Measurements from ENCODE around the gene BCL10.

BCL10 gene

GRCh38 chr1:85245456-85245855 lies 31.0 kb downstream of the BCL10 start:
- no peaks in the 10 kb centered on the region for H3K4me1 ChIP-seq (ENCODE audit: low read depth, poor library complexity, severe bottlenecking)

GRCh38 chr1:85244271-85245061 lies 32.0 kb downstream of the BCL10 start:
- no peak overlapping the region for H3K4me2 ChIP-seq
- no peaks in the 10 kb centered on the region for H3K4me1 ChIP-seq (ENCODE audit: low read depth, poor library complexity, severe bottlenecking)
- no peak for TF ChIP-seq CTCF (conservative IDR thresholded peaks at IDR 0.05; ENCODE audit: low read depth, low read length)
- H4K20me1 ChIP-seq (ENCODE audit: insufficient read depth), result no peaks in the 10 kb centered on the region
- no peak overlapping the region for H3K9ac ChIP-seq
- H3K79me2 ChIP-seq (ENCODE audit: insufficient read depth, low read depth), result no peaks in the 10 kb centered on the region
- no peak overlapping the region for H3K4me3 ChIP-seq (IDR thresholded peaks at IDR 0.05; ENCODE audit: insufficient read depth, low read depth, low read length)
- no peaks in the 10 kb centered on the region for H3K27me3 ChIP-seq (ENCODE audit: insufficient read depth, low read depth)
- H3K36me3 ChIP-seq (ENCODE audit: insufficient read depth), result no peaks in the 10 kb centered on the region
- H3K27ac ChIP-seq, result no peak overlapping the region
- no peak overlapping the region for H2AFZ ChIP-seq (ENCODE audit: low read depth)

More at GRCh38 chr1:85245456-85245855, 31.0 kb downstream of the BCL10 start:
- H4K20me1 ChIP-seq (ENCODE audit: insufficient read depth), result no peaks in the 10 kb centered on the region
- no peaks in the 10 kb centered on the region for H3K79me2 ChIP-seq (ENCODE audit: insufficient read depth, low read depth)
- no peak overlapping the region for H3K4me2 ChIP-seq
- H3K4me3 ChIP-seq (IDR thresholded peaks at IDR 0.05; ENCODE audit: insufficient read depth, low read depth, low read length), result no peak overlapping the region
- H2AFZ ChIP-seq (ENCODE audit: low read depth), result no peak overlapping the region
- H3K36me3 ChIP-seq (ENCODE audit: insufficient read depth), result no peaks in the 10 kb centered on the region
- no peaks in the 10 kb centered on the region for H3K27me3 ChIP-seq (ENCODE audit: insufficient read depth, low read depth)
- no peak overlapping the region for H3K27ac ChIP-seq
- TF ChIP-seq CTCF (conservative IDR thresholded peaks at IDR 0.05; ENCODE audit: low read depth, low read length), result no peak
- no peak overlapping the region for H3K9ac ChIP-seq

GRCh38 chr1:85243372-85243771 lies 33.1 kb downstream of the BCL10 start:
- no peak for TF ChIP-seq CTCF (conservative IDR thresholded peaks at IDR 0.05; ENCODE audit: low read depth, low read length)
- H3K27ac ChIP-seq, result no peak overlapping the region

DNA sequence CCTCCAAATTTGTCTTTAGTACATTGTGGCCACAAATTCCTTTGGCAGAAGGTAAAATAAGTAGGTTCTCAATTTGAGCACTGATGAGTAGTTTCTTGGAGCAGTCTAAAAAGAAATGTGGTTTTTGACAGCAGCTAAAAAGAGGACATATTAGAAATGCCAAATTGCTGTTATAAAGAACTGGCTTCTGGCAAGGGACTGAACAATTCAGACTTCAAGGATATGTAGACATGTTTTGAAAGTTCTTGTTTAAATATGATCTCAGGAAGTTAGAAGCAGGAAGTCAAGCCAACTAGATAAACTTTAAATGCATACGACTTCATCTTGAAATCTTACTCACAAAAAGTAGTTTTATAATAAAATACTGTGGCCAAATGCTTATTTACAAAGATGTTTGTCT lies 35.8 kb downstream of the BCL10 start:
- no peak overlapping the region for H2AFZ ChIP-seq (ENCODE audit: low read depth)
- no peaks in the 10 kb centered on the region for H3K27me3 ChIP-seq (ENCODE audit: insufficient read depth, low read depth)

More at GRCh38 chr1:85243372-85243771, 33.1 kb downstream of the BCL10 start:
- H4K20me1 ChIP-seq (ENCODE audit: insufficient read depth), result no peaks in the 10 kb centered on the region
- H3K27me3 ChIP-seq (ENCODE audit: insufficient read depth, low read depth), result no peaks in the 10 kb centered on the region
- no peak overlapping the region for H3K4me2 ChIP-seq
- H3K36me3 ChIP-seq (ENCODE audit: insufficient read depth), result no peaks in the 10 kb centered on the region
- H3K79me2 ChIP-seq (ENCODE audit: insufficient read depth, low read depth), result no peaks in the 10 kb centered on the region
- no peak overlapping the region for H2AFZ ChIP-seq (ENCODE audit: low read depth)
- no peaks in the 10 kb centered on the region for H3K4me1 ChIP-seq (ENCODE audit: low read depth, poor library complexity, severe bottlenecking)
- no peak overlapping the region for H3K9ac ChIP-seq
- H3K4me3 ChIP-seq (IDR thresholded peaks at IDR 0.05; ENCODE audit: insufficient read depth, low read depth, low read length), result no peak overlapping the region

More for the DNA sequence above, 35.8 kb downstream of the BCL10 start:
- H3K27ac ChIP-seq, result no peak overlapping the region
- TF ChIP-seq CTCF (conservative IDR thresholded peaks at IDR 0.05; ENCODE audit: low read depth, low read length), result no peak
- no peaks in the 10 kb centered on the region for H4K20me1 ChIP-seq (ENCODE audit: insufficient read depth)
- H3K9ac ChIP-seq, result no peak overlapping the region
- no peaks in the 10 kb centered on the region for H3K36me3 ChIP-seq (ENCODE audit: insufficient read depth)
- H3K4me3 ChIP-seq (IDR thresholded peaks at IDR 0.05; ENCODE audit: insufficient read depth, low read depth, low read length), result no peak overlapping the region
- H3K79me2 ChIP-seq (ENCODE audit: insufficient read depth, low read depth), result no peaks in the 10 kb centered on the region
- H3K4me1 ChIP-seq (ENCODE audit: low read depth, poor library complexity, severe bottlenecking), result no peaks in the 10 kb centered on the region
- H3K4me2 ChIP-seq, result no peak overlapping the region

Data from KMS-11 (cell line).